ENCODE measurements around the gene ZBTB24.
"Not testable (repeated sequence)": the region's sequence is repeated elsewhere in the genome, so short reads cannot be mapped to it uniquely, and the experiment has no call there.

The ZBTB24 gene

DNA sequence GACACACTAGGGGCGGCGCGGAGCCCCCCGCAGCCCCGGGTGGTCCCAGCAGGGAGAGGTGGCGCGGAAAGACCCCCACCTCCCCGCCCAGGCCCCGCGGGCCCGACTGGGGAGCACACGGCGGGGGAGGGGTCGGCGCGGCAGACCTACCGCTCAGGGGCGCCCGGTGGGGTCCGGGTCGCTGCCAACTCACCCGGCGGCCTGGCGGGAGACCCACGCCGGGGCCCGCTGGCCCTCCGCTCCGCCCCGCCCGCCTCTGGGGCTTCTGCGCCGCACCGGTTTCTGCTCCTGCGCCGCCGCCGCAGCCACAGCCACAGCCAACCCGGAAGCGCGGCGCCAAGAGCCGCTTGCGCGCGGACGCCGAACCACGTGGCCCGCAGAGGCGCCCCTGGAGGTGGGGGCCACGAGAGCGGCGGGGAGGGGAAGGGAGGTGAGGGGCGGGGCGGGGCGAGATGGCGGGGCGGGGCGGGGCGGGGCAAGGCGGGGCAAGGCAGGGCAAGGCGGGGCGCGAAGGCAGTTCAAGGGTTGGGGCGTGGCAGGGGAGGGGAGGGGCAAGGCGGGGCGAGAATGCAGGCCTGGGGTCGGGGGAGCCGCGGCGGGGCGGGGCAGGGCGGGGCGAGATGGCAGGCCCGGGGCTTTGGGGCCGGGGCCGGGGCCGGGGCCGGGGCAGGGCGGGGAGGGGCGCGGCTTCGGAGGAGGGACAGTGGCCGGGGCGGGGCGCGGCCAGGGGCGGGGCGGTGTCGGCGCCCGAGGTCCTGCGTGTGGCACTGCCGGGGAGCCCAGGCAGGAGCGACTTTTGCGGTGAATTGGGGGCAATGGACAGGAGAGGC, at the start of gene ZBTB24:
Gene ZBTB24 (minus strand): TSS at position 315 of the 830 bp plus-strand sequence. CDS start 1,193 bp downstream, outside the sequence.
- peak; percentile 88 for DNase-seq

DNA sequence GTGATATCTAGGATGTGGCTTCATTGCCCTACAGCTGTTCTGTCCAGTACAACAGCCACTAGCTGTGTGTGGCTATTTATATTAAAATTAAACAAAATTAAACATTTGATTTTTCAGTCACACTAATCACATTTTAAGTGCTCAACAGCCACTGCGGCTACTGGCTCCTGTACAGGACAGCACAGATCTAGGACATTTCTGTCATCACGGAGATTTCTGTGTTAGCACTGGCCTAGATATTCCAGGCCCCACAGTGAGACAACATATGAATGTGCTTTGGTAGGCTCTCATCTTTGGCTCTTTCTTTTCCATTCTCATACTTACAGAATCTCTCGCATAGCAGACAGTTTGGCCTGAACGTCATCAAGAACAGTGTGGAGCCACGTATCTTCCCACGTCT, 48.4 kb upstream of the ZBTB24 start:
- no peak for DNase-seq

DNA sequence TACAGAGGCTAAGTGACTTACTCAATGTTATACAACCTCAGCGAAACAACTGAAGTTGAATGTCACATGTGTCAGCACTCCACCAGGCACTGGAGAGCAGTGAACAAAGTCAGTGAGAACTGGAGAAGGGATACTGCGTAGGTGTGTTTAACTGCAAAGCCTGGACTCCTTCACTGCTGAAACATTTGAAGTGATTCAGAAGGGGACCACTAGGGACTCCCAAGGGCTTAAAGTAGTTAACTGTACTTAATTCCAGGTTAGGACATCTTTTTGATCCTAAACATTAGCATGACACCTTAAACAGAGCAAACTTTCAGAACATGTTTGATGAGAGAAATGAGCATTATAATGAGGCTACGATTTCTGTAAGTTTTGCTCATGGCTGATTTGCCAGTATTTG, 45.0 kb upstream of the ZBTB24 start:
- peak; percentile 34 for DNase-seq

DNA sequence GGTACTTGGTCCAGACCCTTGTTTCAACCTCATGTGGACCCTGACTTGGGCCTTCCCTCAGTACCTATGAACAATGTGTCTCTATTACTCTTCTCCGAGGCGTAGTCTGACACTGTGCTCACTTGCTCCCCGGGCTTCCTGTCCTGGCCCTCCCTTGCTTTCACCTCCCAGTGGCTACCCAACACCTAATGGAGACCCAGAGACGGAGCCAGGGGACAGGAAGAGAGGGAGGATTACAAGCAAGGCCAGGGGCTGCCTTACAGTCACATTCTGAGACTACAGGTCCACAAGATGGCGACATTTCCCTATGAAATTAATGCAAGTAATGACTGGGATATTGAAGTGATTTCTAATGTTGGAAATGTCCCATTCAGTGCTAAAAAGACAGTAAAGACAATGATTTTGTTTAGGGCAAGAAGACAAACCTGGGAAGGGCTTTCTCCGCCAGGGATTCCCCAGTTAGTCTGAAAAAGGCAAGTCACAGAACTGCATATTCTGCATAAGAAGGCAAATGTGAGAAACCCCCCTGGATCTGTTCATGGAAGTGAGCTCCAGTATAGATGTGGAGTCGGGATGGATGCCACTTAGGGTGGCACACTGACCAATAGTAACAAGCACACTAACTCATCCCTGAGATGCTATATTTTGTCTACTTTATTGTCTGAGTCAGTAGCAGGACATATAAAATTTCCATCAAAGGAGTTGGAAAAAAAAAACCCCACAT, 44.0 kb upstream of the ZBTB24 start:
- peak; percentile 70 for DNase-seq

DNA sequence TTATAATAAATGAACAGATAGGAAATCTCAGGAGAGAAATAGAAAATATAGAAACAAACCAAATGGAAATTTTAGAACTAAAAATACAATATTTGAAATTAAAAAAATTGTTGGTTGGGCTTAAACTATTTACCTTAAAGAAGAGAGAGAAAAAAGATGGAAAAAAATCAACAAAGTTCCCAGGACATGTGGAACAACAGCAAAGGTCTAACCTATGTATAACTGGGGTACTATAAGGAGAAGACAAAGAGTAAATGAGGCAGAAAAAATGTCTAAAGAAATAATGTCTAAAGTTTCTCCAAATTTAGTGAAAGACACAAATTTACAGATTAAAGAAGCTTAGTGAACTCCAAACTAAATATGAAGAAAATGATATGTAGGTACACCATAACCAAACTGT, 41.1 kb upstream of the ZBTB24 start:
- no peak for DNase-seq

DNA sequence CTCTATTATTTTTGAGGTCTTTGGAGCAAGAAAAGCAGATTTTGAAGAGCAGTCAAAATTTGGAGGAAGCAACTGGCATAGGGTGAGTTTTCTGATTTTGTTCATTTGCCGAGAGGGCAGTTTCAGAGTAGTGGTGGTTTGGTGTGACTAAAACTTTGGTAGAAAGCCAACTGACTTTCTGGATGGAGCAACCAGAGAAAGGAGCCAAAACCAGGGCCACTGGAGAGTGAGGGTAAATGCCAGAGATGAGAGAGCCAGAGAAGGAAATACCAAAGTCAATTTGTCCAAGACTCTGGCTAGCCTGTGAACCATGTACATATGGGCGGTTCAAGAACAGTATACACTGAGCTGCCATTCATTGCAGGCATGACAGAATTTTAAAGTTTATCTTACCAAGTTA, 40.5 kb upstream of the ZBTB24 start:
- no peak for DNase-seq

DNA sequence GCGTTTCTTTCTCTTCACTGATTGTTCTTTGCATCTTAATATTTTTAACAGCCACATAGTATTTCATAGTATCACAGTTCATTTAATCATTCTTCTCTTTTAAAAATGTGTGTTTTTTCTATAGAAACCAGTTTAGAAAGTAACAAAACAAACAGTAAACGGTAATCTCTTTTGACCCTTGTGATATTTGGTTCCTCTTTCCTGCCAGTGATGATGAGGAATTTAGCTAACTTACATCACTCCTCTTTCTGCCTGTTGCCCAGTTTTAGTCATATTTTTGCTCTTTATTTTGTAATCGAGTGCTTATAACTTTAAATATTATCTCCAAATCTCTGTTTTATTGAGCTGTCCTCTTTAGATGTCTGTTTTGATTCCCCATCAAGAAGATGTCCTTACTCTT, 38.1 kb upstream of the ZBTB24 start:
- no peak for DNase-seq

DNA sequence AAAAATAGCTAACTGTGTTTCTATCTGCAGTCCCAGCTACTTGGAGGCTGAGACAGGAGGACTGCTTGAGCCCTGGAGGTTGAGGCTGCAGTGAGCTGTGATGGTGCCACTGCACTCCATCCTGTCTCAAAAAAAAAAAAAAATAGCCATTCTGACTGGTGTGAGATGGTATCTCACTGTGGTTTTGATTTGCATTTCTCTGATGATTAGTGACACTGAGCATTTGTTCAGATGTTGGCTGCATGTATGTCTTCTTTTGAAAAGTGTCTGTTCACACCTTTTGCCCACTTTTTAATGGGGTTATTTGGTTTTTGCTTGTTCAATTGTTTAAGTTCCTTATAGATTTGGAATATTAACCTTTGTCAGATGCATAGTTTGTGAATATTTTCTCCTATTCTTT, 36.6 kb upstream of the ZBTB24 start:
- not testable (repeated sequence) for DNase-seq

DNA sequence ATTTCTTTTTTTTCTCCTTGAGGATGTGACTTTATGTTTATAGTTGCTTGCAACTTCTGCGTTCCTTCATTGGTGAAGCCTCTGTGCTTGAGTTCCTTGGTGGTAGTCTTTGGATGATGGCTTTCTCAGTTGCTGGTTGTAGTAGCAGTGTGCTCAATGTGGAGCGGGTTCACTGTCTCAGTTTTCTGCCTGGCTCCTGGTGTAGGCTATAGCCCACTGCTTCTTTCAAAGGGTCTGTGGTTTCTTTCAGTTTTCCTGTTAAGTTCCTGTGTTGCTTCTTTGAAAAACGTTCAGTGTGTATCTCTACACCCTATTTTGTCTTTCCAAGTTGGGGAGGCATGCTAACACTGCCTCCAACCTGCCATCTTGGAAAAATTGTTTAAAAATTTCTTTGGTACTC, 33.9 kb upstream of the ZBTB24 start:
- no peak for DNase-seq

DNA sequence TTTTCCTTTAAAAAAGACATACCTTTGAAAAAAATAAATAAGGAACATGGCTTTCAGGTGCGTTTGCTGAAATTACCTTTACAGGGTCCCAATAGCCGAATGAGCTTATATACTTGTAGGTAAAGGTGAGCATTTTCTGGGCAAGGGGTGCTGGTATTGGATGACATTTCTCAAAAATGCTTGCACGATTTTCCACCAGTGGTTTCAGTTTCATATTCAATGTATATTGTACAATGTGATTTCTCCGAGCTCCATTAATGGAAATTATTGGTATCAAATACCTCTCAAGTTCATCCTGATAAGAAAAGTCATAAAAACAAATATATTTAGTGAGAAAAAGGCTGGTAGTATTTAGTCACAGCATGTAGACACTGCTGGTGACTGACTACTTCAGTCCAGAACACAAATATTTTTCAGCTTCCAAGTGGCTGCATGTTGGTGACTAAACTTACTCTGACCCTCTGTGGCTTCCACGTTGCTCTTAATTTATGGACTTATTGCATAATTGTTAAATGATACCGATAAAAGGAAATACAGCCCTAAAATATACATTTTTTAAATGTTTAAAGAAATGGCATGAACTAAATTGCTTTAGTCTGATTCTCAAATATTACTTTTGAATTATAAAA, 32.9 kb upstream of the ZBTB24 start:
- no peak for DNase-seq

DNA sequence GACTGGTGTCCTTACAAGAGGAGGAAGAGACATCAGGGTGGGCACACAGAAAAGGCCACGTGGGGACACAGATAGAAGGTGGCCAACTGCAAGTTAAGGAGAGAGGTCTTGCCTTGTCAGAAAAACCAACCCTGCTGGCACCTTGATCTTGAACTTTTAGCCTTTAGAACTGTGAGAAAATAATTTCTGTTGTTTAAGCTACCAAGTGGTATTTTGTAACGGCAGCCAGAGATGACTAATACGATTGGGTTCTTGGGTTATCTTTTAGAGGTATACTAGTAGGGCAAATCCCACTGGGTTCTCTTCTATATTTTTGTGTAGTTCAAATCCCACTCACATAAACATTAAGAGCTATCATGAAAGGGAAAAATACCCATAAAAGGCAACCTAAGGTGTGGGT, 31.9 kb upstream of the ZBTB24 start:
- DNase-seq, result no peak

DNA sequence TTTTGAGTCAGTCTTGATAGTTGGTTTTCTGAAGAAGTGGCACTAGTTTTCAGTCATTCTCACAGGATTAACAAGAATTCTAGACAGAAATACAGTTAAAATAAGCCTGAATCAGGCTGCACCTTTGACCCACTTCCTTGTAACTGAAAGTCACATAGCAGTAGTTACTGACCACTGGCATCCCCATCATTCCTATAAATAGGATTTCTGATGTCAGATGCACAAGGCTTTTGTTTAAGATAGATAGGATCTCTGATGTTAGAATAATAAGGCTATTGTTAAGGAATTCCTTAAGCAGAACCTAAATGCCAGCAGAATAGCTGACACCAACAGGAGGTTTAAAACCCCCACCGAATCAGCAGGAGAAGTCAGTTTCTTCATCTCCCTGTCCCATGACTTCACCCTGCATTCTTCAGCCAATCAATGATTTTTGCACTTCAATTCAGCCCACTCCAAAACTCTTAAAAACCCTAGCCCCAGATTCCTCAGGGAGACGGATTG, 30.6 kb upstream of the ZBTB24 start:
- no peak for DNase-seq

DNA sequence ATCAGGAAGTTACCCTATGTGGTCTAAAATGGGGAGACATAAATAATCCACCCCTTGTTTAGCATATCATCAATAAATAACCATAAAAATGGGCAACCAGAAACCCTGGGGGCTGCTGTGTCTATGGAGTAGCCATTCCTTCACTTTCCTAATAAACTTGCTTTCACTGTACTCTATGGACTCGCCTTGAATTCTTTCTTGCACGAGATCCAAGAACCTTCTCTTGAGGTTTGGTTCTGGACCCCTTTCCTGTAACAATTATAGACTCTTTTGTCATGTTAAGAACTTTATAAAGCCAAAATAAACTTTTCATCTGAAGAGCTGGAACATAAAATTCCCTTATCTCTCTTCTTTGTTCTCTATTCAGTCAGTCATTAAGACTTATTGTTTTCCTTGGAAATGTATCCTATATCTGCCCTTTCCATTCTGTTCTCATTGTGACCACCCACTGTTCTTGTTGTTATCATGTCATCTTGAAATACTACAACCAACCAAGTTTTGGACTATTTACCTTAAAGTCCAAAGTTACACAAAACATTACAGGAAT, 29.3 kb upstream of the ZBTB24 start:
- no peak for DNase-seq

DNA sequence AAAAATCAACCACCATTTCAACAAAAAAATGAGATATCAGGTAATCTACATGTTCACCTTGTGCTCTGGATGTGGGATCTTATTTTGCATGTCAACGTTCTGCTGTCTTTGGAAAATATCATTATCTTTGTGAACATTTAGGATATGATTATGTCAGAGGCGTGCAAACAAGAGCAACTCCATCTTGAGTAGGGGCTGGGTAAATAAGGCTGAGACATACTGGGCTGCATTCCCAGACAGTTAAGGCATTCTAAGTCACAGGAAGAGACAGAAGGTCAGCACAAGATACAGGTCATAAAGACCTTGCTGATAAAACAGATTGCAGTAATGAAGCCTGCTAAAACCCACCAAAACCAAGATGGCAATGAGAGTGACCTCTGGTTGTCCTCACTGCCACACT, 28.8 kb upstream of the ZBTB24 start:
- DNase-seq, result no peak

DNA sequence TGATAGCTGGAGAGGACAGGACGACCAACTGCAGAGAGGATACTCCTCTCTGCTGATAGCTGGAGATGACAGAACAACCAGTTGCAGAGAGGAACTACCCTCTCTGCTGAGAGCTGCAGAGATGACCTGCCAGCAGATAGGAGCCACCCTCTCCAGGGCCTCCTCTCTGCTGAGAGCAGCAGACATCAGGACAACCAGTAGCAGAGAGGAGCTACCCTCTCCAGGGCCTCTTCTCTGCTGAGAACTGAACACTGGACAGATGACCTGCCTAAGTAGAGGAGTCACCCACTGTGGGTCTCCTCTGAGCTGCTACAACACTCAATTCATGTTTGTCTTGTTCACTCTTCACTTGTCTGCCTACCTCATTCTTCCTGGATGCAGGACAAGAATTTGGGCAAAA, 27.3 kb upstream of the ZBTB24 start:
- DNase-seq, result no peak

DNA sequence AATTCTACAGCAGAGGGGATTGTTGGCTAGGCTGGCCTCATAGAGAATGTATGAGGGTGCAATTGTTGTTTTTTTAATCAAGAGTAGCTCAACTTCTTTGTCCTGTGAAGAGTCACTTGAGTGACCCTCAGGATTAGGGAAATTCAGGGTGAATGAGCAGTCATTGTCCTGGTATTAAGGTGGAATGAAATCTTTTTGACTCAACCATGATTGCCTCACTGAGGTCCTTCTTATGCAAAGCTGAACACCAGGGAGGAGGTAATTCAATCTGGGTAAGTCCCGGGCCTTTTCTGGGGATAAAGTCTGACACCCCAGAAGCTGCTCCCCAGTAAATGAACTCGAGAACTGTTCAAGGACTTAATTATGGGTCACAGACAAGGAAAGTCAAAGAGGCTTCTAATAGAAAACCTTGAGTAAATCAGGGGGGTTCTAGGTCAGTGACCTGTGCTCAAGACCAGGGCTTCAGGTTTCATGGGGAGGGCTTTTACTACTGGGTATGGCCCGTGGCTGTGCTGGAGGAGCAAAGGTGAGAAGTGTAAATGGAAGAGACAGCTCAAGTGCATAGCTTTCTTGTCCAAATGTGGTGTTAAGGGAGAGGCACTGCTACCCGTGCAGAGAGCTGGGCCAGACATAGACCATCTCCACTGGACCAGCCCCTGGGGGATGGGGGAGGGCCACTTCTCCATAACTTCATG, 25.3 kb upstream of the ZBTB24 start:
- no peak for DNase-seq

DNA sequence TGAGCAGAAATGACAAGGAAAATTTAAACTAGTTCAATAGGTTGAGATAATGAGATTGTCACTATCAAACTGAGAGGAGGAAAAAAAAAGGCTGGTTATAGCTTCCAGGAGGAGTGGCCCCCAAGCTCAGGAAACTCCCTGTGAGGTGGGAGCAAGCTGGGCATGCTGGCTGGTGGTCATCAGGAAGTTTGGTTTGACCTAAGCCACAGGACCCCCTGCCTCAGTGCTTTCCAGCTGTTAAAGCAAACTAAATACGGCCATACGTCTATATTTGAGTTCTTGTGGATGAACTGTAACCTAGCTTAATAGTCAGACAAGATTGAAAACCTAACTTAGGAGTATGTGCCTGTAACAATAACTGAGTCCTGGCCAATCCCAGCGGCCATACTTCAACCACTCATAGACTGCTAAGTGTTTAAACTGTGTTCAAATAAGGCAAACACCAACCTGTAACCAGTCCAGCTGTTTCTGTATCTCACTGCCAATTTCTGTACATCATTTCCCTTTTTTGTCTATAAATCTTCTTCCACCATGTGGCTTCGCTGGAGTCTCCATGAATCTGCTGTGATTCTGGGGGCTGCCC, 24.6 kb upstream of the ZBTB24 start:
- DNase-seq, result no peak

DNA sequence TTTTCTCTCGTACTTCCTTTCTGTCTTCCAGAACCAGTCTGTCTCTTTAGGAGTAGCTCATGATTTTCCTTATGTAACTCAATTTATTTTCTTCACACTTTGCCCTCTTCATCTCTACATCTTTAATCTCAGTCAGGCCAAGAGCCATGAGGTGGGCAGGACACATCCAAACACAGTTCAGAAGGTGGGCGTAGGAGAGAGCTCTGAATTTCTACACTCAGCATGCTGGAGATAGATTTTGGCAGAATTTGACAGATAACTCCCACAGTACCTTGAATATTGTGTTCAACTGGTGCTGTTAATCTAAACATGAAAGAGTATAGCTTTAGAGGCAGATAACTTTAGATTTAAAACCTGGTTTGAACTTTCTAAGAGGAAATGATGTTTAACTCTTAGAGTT, 23.8 kb upstream of the ZBTB24 start:
- no peak for DNase-seq

DNA sequence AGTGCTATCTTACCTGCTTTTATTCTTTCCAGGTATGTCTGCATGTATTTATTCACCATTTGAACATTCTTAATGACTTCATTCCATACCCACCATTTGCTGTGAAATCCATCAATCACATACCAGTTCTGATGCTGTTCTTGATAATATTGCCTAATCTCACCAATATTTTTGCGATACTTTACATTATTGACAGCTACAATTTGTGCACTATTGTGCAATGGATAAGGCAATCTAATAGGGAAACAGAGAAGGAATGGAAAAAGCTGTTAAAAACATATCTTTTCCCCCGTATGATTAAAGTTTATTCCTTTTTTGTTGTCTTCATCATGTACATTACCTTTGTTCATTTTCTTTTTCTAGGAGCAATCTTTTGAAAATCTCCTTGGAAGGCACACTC, 23.3 kb upstream of the ZBTB24 start:
- DNase-seq, result no peak

DNA sequence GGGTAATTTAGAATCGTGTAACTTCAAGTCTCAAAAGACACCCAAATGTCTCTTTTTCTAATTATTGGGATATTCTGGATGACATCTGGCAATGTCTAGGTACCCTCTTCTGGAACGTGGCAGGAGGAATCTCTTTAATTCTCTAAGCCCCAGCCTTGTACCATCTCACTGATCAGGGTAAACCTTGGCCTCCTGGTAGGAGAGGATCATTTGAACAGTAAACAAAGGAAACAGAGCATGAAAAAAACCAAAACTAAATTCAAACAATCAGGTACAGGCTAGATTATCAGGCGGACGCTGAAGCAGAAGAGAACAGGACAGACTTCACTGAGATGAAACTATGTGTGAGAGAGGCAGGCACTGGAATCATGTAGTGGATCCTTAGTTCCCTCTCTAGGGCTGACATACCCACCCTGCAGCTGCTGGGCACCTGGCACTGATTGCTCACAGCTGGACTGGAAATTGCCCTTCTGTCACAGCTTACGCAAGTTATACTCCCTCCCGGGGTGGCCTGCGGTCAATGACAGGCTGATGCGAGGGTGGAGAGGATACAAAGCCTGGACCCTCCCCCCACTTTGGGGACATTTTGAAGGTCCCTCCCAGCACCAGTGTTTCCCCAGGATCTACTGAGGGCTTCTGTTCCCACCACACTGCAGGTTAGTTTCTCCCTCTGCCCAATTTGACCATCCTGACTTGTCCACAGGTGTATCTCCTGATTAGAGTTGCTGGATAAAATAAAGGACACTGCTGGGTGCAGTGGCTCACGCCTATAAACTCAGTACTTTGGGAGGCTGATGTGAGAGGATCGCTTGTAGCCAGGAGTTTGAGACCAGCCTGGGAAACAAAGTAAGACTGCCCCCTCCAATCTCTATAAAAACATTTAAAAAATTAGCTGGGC, 20.6 kb upstream of the ZBTB24 start:
- peak; percentile 34 for DNase-seq

DNA sequence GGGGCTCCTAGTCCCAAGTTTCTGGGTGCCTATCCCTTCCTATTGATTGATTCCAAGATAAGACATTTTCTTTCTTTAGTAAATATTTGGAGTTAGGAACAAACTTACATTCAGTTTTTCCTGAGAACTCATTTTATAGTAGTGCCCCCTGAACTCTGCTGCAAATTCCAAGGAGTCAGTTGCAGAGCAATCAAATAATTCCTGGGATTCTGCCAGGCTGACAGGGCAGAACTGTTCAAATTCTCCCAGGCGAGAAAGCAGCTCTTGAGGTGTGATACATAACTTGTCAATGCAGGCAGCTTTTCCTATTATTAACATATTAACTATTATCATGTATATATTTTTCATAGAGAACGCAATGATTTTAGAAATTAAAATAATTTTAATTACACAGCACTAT, 15.9 kb upstream of the ZBTB24 start:
- no peak for DNase-seq
